ENCODE data around the gene YLPM1. TPM values are rescaled to one million over a fixed set of nuclear protein-coding genes. Genes with fewer than 3 reads are reported as not detected.

Gene YLPM1
- polyA plus RNA-seq, 3 donors = 2.9 to 19.2 (median 6.2) TPM

GRCh38 chr14:74860899-74861733 is 98.0 kb downstream of the YLPM1 start:
- H3K27ac Mint-ChIP-seq = no peak overlapping the region
- peak; percentile 85 for TF ChIP-seq CTCF (IDR thresholded peaks at IDR 0.05)
- H3K4me1 Mint-ChIP-seq = peaks cover 22% of the 10 kb centered on the region
- Histone ChIP-seq H3K4me1 (ENCODE audit: control insufficient read depth in 1 of 2, insufficient read depth in 2 of 2, low read length in 2 of 2) (peaks cover 13 to 14% of the 10 kb centered on the region in 2 donors), H3K27ac (ENCODE audit: low read depth in 1 of 2, low read length in 2 of 2) (no peak overlapping the region), H3K9me3 (replicated peaks in 1 of 2; ENCODE audit: control insufficient read depth in 1 of 2, insufficient read depth in 1 of 2, low read length in 2 of 2) (no peaks in the 10 kb centered on the region), H3K4me2 (replicated peaks; ENCODE audit: extremely low read depth, low read length, poor library complexity, severe bottlenecking) (no peak overlapping the region), H3K27me3 (ENCODE audit: control insufficient read depth in 2 of 2, insufficient read depth in 2 of 2, low read length in 2 of 2) (no peaks in the 10 kb centered on the region), H3K36me3 (replicated peaks in 1 of 2; ENCODE audit: control insufficient read depth in 1 of 2, insufficient read depth in 2 of 2, low read length in 2 of 2) (no peaks in the 10 kb centered on the region), H4K20me1 (ENCODE audit: insufficient read depth, low read length) (no peaks in the 10 kb centered on the region), H3K79me2 (ENCODE audit: insufficient read depth, low read length) (no peaks in the 10 kb centered on the region), H2AFZ (ENCODE audit: insufficient read depth, low read depth, low read length, poor library complexity, severe bottlenecking) (no peak overlapping the region), H3K4me3 (replicated peaks in 1 of 3; ENCODE audit: low read depth in 2 of 3, low read length in 3 of 3) (no peak overlapping the region), H3K9ac (ENCODE audit: insufficient read depth, low read length, poor library complexity, severe bottlenecking) (no peak overlapping the region)
- H3K36me3 Mint-ChIP-seq = no peaks in the 10 kb centered on the region
- peak; percentile 69 to 79 (median 78) for DNase-seq
- H3K4me3 Mint-ChIP-seq = no peak overlapping the region
- 10% methylated on average over 4 of the region's 7 CpGs for WGBS (ENCODE audit: insufficient coverage)
- intact Hi-C loops (cut with micrococcal nuclease) = loop anchor here (2.0 to 10.0 kb wide), 3 partner anchors 44 to 226 kb away; no protein-coding TSS in a partner anchor
- no peaks in the 10 kb centered on the region for H3K9me3 Mint-ChIP-seq
- peaks cover 0 to 2% (median 0%) of the 10 kb centered on the region in 3 donors for H3K27me3 Mint-ChIP-seq (ENCODE audit: low read depth in 3 of 3)

GRCh38 chr14:74861734-74862090 is 98.6 kb downstream of the YLPM1 start:
- Histone ChIP-seq H4K20me1 (ENCODE audit: insufficient read depth, low read length) (no peaks in the 10 kb centered on the region), H3K4me1 (ENCODE audit: control insufficient read depth in 1 of 2, insufficient read depth in 2 of 2, low read length in 2 of 2) (peaks cover 13 to 14% of the 10 kb centered on the region in 2 donors), H3K9me3 (replicated peaks in 1 of 2; ENCODE audit: control insufficient read depth in 1 of 2, insufficient read depth in 1 of 2, low read length in 2 of 2) (no peaks in the 10 kb centered on the region), H2AFZ (ENCODE audit: insufficient read depth, low read depth, low read length, poor library complexity, severe bottlenecking) (no peak overlapping the region), H3K27ac (ENCODE audit: low read depth in 1 of 2, low read length in 2 of 2) (no peak overlapping the region), H3K4me2 (replicated peaks; ENCODE audit: extremely low read depth, low read length, poor library complexity, severe bottlenecking) (no peak overlapping the region), H3K79me2 (ENCODE audit: insufficient read depth, low read length) (no peaks in the 10 kb centered on the region), H3K27me3 (ENCODE audit: control insufficient read depth in 2 of 2, insufficient read depth in 2 of 2, low read length in 2 of 2) (no peaks in the 10 kb centered on the region), H3K9ac (ENCODE audit: insufficient read depth, low read length, poor library complexity, severe bottlenecking) (no peak overlapping the region), H3K4me3 (replicated peaks in 1 of 3; ENCODE audit: low read depth in 2 of 3, low read length in 3 of 3) (no peak overlapping the region), H3K36me3 (replicated peaks in 1 of 2; ENCODE audit: control insufficient read depth in 1 of 2, insufficient read depth in 2 of 2, low read length in 2 of 2) (no peaks in the 10 kb centered on the region)
- no peak for DNase-seq
- H3K36me3 Mint-ChIP-seq = no peaks in the 10 kb centered on the region
- TF ChIP-seq CTCF (IDR thresholded peaks at IDR 0.05) = no peak
- peaks cover 0 to 2% (median 0%) of the 10 kb centered on the region in 3 donors for H3K27me3 Mint-ChIP-seq (ENCODE audit: low read depth in 3 of 3)
- no peak overlapping the region for H3K4me3 Mint-ChIP-seq
- peaks cover 16% of the 10 kb centered on the region for H3K4me1 Mint-ChIP-seq
- no peaks in the 10 kb centered on the region for H3K9me3 Mint-ChIP-seq
- no peak overlapping the region for H3K27ac Mint-ChIP-seq
- intact Hi-C loops (cut with micrococcal nuclease) = loop anchor here (2.0 to 10.0 kb wide), 3 partner anchors 43 to 226 kb away; no protein-coding TSS in a partner anchor
- 100% methylated on average over 1 of the region's 3 CpGs for WGBS (ENCODE audit: insufficient coverage)
